ENCODE data around the gene PILRA. TPM values are rescaled to one million over a fixed set of nuclear protein-coding genes. Genes with fewer than 3 reads are reported as not detected.
A peak's percentile ranks its signal among the peaks of the same experiment; 100 is the strongest.

Gene PILRA
- total and polyA plus RNA-seq, 8 donors = 0.88 to 7.6 (median 3.7) TPM

DNA sequence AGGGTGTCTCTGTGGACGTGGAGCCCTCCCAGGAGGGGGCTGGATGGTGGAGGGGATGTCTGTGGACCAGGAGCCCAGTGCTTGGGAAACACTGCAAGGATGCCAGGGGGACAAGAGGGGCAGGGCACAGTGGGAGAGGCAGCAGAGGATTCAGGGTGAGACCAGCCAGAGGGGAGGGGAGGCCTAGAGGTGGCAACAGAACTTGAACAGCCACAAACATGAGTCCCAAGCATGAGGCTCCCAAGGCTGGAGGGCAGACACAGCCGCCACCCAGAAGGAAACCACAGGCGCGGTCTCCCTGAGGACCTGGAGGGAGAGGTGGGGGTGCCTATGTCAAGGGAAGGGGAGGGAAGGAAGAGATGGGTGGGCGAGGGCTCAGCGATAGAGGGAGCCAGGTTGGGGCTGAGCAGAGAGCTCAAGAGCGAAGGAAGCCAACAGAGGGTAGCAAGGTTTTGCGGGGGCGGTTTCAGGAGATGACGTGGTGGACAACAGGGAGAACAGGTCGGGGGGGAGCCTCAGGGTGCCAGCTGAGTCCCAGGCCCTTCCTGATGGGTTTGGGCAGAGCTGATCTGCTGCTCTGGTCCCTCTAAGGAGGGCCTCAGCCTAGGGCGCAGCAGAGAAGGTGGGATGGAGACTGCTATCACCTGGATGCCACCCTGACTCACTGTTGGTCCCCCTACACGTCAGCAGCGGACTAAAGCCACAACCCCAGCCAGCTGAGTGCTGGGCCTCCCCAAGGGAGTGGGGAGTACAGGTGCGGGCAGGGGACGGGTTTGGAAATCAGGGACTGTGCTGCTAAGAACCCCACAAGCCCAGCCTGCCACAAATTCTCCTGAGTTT, 6.7 kb upstream of the PILRA start:
- WGBS, 2 donors = 92 to 94% methylated on average over 16 of the region's 16 CpGs
- no peak for FAIRE-seq
- H3K9me3 ChIP-seq = no peaks in the 10 kb centered on the region
- no peak for DNase-seq
- no peaks in the 10 kb centered on the region for H3K27me3 ChIP-seq
- ATAC-seq = peak in 2 of 4 donors; percentile 3 to 21
- H3K36me3 ChIP-seq = peaks cover under 1 to 13% (median 3%) of the 10 kb centered on the region in 3 donors
- intact Hi-C loops (cut with DNase I) = no loop called here
- H3K4me1 ChIP-seq = no peaks in the 10 kb centered on the region
- no peak overlapping the region for H3K4me3 ChIP-seq
- H3K27ac ChIP-seq = no peak overlapping the region
- TF ChIP-seq, protein P1, sequence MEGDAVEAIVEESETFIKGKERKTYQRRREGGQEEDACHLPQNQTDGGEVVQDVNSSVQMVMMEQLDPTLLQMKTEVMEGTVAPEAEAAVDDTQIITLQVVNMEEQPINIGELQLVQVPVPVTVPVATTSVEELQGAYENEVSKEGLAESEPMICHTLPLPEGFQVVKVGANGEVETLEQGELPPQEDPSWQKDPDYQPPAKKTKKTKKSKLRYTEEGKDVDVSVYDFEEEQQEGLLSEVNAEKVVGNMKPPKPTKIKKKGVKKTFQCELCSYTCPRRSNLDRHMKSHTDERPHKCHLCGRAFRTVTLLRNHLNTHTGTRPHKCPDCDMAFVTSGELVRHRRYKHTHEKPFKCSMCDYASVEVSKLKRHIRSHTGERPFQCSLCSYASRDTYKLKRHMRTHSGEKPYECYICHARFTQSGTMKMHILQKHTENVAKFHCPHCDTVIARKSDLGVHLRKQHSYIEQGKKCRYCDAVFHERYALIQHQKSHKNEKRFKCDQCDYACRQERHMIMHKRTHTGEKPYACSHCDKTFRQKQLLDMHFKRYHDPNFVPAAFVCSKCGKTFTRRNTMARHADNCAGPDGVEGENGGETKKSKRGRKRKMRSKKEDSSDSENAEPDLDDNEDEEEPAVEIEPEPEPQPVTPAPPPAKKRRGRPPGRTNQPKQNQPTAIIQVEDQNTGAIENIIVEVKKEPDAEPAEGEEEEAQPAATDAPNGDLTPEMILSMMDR (IDR thresholded peaks at IDR 0.05) = no peak

DNA sequence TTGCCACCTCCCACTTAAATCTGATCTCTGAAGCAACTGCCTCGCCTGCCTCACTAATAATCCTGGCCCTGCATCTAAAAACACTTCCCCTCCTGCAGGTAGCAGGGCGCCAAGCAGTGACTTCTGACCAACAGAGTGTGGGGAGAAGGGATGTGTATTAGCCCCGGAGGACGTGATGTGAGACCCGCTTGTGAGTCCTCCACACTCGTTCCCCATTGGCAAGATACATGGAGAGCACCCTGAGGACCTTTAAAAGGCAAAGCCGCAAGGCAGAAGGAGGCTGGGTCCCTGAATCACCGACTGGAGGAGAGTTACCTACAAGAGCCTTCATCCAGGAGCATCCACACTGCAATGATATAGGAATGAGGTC, 6.1 kb upstream of the PILRA start:
- no peak overlapping the region for H3K27ac ChIP-seq
- intact Hi-C loops (cut with DNase I) = no loop called here
- FAIRE-seq (no peak), ATAC-seq (no peak), DNase-seq (no peak)
- WGBS, 2 donors = 91% methylated on average over 8 of the region's 8 CpGs
- H3K9me3 ChIP-seq = no peaks in the 10 kb centered on the region
- TF ChIP-seq, protein P1 (IDR thresholded peaks at IDR 0.05) = no peak
- peaks cover 0 to 7% (median 2%) of the 10 kb centered on the region in 3 donors for H3K36me3 ChIP-seq
- no peaks in the 10 kb centered on the region for H3K27me3 ChIP-seq
- no peaks in the 10 kb centered on the region for H3K4me1 ChIP-seq
- H3K4me3 ChIP-seq = no peak overlapping the region

- DNase-seq = no peak
- WGBS, 2 donors = 90 to 91% methylated on average over 12 of the region's 12 CpGs
- H3K4me3 ChIP-seq = no peak overlapping the region
- no peaks in the 10 kb centered on the region for H3K36me3 ChIP-seq
- intact Hi-C loops (cut with DNase I) = no loop called here
- TF ChIP-seq, protein P1 (IDR thresholded peaks at IDR 0.05) = no peak
- peak overlapping the region in 2 of 4 donors; percentile 43 to 57 for H3K27ac ChIP-seq
- no peaks in the 10 kb centered on the region for H3K4me1 ChIP-seq
- ATAC-seq = peak in 2 of 4 donors; percentile 25 to 36
- FAIRE-seq = no peak
- no peaks in the 10 kb centered on the region for H3K27me3 ChIP-seq
- no peaks in the 10 kb centered on the region for H3K9me3 ChIP-seq
These were observed 5.3 kb upstream of the PILRA start for GRCh38 chr7:100367676-100368613.

DNA sequence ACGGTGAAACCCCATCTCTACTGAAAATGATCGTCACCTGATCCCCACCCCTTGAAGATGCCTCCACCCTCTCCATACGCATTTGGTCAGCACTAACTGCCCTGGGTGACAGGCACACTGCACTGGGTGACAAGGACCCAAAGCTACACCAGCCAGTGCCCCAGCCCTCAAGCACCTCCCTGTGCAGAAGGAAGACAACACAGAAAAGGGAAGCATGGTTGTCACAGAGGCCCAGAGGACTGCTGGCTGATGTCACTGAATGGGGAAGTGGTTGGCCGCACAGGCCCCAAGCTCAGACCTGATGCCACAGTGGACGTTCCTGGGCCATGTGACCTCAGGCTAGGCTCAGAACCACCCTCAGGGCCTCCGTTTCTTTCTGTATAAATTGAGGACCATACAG, 4.2 kb upstream of the PILRA start:
- Histone ChIP-seq H3K27me3 (no peaks in the 10 kb centered on the region), H3K4me3 (no peak overlapping the region), H3K36me3 (no peaks in the 10 kb centered on the region), H3K27ac (peak overlapping the region in 2 of 4 donors; percentile 57 to 71), H3K9me3 (no peaks in the 10 kb centered on the region), H3K4me1 (no peaks in the 10 kb centered on the region)
- intact Hi-C loops (cut with DNase I) = no loop called here
- 69 to 72% methylated on average over 6 of the region's 6 CpGs for WGBS, 2 donors
- DNase-seq = peak in 1 of 6 donors; percentile 62
- no peak for FAIRE-seq
- TF ChIP-seq, protein P1 (IDR thresholded peaks at IDR 0.05) = no peak
- ATAC-seq = peak in 3 of 4 donors; percentile 31 to 72 (median 61)

All from pancreas (tissue), 10 donors.